DMS 273 treated with DMSO at 0.1 percent for 48 hours (cell line): ENCODE data around the gene ANAPC16.
"Not testable (repeated sequence)": the region's sequence is repeated elsewhere in the genome, so short reads cannot be mapped to it uniquely, and the experiment has no call there.

Experiments
- DNase-seq: peaks from one replicate; lab custom pipeline; 2025; lab: John Stamatoyannopoulos, UW

ANAPC16 gene

DNA sequence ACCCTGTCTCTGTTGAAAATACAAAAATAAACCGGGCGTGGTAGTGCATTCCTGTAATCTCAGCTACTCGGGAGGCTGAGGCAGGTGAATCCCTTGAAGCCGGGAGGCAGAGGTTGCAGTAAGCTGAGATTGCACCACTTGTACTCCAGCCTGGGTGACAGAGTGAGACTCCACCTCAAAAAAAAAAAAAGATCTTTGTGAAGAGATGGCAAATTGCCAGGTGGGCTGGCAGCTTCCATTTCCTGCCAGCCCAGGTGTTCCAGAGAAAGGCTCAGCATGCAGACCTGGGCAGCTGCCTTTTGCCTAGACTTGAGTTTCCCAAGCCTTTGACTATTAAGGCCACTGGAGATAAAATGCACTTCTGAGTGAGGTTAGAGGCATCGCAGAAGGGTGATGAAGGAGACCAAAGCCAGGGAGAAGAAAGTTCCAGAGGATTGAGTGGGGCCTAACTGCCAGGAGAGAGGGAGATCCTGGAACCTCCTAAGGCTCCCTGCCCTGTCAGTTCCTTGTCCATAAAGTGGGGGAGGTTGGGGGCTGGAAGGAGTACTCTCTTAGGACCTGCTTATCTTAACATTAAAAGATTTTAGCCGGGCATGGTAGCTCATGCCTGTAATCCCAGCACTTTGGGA is 47.9 kb downstream of the ANAPC16 start:
- DNase-seq = no peak

DNA sequence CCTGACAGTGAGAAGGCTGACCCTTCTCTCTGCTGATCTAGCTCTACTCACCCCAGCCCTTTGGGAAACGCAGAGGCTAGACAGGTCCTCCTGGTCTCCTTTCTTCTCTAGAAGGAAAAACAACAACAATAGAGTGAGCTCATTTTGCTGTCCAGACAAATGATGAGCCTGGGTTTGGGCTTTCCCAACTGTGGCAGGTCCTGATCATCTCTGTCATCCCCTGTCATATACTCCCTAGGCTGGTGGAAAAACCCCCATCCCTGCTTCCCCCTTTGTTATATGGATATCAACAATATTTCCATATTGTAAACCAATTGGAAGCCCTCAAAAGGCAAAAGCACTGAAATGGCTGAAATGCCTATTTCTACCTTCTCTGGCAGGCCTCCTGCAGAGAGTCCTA is 48.7 kb downstream of the ANAPC16 start:
- no peak for DNase-seq

DNA sequence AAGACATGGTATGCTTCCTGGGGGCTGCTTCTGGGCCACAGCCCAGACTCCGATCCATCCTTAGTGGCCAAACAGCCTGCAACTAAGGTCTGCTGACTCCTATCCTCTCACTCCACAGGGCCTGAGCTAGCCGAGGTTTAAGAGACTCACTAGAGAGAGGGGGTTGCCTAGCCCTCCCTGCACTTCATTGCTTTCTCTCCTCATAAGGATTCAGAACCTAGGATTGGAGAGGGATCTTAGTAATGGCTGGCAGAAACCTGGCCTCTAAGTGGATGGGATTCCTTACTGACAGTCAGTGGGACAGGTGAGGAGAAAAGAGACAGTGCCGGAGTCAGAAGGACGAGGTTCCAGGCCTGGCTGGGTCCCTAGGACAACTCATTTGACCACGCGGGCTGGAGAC is 49.7 kb downstream of the ANAPC16 start:
- DNase-seq = no peak

DNA sequence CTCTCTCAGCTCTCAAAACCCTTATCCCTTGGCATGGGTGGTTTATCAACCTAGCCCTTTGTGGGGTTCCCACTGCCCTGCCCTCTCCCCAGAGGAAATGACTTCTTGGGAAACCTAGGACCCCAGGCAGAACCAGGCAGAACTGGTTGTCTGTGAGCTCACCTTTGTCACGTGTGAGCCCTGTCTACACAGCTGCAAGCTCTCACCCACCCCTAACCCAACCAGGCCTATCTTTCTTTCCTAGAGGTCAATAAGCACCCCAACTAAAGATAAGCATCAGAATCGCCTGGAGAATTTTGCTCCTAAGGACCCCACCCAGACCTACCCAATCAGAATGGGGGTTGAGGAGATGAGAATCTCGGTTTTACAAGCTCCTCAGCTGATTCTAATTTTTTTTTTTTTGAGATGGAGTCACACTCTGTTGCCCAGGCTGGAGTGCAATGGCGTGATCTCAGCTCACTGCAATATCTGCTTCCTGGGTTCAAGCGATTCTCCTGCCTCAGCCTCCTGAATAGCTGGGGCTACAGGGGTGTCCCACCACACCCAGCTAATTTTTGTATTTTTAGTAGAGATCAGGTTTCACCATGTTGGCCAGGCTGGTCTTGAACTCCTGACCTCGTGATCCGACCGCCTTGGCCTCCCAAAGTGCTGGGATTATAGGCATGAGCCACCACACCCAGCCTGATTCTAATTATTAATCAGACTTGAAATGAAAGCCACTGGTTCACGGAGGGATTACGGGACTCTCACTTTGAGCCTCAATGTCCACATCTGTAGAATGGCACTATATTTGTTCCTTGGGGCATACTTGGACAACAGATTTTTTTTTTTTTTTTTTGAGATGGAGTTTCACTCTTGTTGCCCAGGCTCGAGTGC is 50.4 kb downstream of the ANAPC16 start:
- DNase-seq = no peak

DNA sequence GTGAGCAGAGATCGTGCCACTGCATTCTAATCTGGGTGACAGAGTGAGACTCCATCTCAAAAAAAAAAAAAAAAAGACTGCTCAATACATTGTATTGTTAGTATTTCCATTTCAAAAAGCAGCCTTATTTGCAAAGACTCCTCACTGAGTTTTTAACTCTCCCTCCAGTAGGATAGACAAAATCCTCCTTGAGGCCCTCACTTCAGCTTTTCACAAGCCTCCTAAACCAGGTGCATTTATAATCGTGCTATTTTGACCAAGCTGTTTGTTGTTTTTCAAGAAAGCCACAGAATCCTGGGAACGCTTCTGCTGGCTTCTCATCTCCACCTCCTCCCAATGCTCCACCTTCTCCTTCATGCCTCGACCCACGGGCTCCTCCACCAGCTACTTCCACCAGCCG is 51.6 kb downstream of the ANAPC16 start:
- DNase-seq = no peak

DNA sequence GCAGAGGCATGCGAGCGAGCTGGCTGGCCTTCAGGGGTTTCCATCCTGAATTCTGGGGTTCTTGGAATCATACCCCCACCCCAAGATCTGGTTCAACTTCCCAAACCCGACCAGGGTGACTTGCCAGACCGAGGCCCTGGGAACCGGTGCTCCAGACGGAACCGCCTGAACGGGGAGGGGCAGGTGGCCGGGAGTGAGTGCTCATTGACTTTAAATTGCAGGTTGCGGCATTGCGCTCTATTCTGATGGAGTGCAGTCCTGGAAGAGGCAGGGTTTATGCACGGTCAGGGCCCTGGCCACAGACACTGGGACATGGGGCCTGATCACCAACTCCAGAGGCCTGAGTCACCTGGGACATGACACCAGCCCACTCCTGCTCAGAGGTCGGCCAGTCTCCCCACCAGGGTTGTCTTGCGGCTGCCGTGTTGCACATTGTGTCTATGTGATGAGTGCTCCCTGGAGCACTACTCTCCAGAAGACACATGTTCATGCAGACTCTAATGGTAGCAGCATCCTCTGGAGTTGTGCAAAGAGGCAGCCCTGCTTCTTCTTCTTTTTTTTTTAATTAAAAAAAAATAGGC is 52.1 kb downstream of the ANAPC16 start:
- no peak for DNase-seq

DNA sequence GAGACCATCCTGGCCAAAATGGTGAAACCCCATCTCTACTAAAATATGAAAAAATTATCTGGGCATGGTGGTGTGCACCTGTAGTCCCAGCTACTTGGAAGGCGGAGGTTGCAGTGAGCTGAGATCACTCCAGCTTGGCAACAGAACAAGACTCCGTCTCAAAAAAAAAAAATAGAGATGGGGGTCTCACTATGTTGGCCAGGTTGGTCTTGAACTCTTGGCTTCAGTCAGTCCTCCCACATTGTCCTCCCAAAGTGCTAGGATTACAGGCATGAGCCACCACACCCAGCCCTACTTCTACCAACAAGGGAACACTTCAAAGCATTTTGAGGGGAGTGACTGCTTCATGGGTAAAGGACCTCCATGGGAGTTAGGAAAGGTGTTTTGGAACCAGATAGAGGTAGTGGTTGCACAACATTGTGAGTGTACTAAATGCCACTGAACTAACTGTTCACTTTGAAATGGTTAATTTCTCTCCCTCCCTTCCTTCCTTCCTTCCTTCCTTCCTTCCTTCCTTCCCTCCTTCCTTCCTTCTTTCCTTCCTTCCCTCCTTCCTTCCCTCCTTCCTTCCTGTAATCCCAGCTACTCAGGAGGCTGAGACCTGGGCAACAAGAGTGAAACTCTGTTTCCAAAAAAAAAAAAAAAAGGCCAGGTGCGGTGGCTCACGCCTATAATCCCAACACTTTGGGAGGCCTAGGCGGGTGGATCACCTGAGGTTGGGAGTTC is 52.8 kb downstream of the ANAPC16 start:
- not testable (repeated sequence) for DNase-seq

DNA sequence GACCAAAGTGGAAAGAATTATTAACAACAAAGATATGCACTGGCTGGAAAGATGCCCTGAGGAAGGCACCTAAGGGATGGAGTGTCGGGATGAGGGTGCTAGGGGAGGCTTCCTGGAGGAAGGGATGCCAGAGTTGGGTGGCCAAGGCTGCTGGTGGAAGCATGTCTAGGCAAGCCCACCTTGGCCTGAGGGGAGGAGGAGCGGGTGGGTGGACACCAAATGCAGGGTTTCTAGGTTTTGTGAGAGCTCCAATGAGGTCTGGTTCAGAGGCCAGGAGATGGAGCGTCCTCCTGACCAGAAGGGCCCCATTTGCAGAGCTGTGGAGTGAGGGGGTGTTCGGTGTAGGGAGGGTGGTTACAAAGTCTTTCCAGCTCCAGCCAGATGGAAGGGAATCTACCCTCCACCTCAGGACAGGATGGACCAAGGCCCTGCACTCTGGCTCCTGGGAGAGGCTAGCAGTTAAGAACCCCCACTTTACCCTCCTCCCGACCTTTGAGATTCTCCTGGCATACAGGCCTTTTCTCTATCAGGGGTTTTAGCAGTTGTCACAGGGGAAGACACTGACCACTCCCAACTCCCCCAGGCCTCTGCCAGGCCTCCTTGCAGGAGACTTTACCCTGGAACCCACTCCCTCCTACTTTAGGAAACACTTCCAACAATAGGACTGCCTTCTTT is 54.9 kb downstream of the ANAPC16 start:
- DNase-seq = no peak

DNA sequence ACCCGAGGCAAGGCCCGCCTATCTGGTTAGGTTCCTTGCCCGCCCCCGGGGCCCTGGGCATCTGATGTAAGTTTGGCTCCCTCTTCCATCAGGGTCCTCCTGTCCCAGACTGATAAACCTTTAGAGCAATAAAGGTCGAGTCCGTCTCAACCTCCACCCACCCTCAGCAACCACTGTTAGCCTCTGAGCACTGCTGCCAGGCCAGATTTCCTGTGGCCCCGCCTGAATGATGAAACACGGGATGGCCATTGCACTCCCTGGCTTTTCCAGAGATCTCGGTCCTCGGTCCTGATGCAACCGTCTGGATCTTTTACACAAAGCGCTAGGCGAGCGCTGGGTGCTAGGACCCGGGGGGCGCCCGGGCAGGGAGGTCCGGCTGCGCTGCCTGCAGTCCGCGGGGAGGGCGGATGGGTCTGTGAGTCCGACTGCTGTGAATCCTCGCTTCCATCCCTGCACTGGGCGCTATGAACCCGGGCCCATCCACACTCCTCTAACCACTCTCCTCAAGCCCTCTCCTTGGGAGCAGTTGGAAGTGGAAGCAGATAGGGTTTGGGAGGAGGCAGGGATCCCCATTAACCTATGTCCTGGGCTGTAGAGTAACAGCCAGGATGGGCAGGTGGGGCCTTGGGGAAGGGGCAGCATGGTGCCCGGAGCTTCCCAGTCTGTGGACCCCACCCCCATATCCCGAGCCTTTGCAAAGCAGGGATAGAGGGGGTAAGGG is 57.0 kb downstream of the ANAPC16 start:
- DNase-seq = peak; percentile 41

DNA sequence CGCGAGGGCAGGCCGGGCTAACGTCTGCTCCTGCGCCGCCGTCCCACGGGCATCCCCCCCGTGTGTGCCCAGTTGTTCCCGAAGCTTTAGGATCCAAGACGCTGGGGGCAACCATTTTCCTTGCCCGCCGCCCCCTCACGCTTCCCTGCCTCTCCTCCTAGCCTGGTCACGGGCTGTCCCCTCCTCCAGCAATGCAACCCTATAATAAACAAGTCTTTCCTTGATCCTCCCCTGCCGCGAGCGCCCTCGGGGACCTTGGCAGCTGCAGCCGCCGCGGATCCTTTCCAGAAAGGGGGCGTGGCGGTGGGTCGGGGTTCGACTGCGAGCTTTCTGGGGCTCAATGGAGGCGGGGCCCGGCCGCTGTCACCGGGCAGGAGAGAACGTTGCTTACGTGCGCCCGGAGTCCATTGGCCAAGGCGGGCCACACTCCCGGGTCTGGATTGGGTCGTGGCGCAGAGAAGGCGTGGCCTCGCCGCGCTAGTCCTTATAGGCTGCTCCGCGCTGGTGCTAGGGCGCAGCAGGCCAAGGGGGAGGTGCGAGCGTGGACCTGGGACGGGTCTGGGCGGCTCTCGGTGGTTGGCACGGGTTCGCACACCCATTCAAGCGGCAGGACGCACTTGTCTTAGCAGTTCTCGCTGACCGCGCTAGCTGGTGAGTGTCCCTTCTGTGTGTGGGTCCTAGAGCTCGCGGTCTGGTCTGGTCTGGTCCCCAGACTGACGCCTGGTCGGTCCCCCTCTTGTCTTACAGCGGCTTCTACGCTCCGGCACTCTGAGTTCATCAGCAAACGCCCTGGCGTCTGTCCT is 57.8 kb downstream of the ANAPC16 start, which contains the start of gene DDIT4:
TSS of gene DDIT4 (plus strand) at position 515 of the 803 bp plus-strand sequence. CDS start 293 bp downstream, outside the sequence.
- peak; percentile 93 for DNase-seq

DNA sequence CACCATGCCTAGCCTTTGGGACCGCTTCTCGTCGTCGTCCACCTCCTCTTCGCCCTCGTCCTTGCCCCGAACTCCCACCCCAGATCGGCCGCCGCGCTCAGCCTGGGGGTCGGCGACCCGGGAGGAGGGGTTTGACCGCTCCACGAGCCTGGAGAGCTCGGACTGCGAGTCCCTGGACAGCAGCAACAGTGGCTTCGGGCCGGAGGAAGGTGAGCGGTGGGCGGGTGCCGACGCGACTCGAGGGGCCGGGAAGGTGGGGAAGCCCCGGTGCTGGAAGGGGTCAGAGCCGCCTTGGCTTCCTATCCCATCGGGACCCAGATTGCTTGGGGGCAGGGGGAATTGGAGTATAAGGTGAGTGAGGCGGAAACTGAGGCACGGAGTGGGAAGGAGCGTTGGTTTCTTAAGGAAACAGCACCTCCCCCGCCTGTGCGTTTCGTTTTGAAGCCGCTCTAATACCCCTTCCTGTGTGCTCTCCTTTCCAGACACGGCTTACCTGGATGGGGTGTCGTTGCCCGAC is 58.5 kb downstream of the ANAPC16 start:
- DNase-seq = no peak

DNA sequence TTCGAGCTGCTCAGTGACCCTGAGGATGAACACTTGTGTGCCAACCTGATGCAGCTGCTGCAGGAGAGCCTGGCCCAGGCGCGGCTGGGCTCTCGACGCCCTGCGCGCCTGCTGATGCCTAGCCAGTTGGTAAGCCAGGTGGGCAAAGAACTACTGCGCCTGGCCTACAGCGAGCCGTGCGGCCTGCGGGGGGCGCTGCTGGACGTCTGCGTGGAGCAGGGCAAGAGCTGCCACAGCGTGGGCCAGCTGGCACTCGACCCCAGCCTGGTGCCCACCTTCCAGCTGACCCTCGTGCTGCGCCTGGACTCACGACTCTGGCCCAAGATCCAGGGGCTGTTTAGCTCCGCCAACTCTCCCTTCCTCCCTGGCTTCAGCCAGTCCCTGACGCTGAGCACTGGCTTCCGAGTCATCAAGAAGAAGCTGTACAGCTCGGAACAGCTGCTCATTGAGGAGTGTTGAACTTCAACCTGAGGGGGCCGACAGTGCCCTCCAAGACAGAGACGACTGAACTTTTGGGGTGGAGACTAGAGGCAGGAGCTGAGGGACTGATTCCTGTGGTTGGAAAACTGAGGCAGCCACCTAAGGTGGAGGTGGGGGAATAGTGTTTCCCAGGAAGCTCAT is 59.0 kb downstream of the ANAPC16 start:
- no peak for DNase-seq

DNA sequence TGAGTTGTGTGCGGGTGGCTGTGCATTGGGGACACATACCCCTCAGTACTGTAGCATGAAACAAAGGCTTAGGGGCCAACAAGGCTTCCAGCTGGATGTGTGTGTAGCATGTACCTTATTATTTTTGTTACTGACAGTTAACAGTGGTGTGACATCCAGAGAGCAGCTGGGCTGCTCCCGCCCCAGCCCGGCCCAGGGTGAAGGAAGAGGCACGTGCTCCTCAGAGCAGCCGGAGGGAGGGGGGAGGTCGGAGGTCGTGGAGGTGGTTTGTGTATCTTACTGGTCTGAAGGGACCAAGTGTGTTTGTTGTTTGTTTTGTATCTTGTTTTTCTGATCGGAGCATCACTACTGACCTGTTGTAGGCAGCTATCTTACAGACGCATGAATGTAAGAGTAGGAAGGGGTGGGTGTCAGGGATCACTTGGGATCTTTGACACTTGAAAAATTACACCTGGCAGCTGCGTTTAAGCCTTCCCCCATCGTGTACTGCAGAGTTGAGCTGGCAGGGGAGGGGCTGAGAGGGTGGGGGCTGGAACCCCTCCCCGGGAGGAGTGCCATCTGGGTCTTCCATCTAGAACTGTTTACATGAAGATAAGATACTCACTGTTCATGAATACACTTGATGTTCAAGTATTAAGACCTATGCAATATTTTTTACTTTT is 59.7 kb downstream of the ANAPC16 start:
- peak; percentile 47 for DNase-seq

DNA sequence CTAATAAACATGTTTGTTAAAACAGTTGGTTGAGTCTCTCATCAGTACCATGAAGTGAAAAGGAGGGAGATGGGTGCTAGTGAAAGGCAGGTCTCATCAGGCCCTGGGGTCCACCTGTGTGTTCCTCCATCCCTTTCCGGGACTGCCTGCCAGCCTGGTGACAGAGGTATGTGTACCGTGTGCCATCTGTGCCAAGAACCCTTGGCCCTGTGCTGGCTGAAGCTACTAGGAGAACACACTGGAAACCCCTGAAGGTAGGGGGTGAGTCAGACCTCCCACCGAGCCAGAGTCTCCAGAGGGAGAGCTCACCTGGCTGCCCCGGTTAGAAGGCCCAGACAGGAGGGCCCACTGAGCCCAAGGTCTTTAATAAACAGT is 60.2 kb downstream of the ANAPC16 start:
- no peak for DNase-seq

DNA sequence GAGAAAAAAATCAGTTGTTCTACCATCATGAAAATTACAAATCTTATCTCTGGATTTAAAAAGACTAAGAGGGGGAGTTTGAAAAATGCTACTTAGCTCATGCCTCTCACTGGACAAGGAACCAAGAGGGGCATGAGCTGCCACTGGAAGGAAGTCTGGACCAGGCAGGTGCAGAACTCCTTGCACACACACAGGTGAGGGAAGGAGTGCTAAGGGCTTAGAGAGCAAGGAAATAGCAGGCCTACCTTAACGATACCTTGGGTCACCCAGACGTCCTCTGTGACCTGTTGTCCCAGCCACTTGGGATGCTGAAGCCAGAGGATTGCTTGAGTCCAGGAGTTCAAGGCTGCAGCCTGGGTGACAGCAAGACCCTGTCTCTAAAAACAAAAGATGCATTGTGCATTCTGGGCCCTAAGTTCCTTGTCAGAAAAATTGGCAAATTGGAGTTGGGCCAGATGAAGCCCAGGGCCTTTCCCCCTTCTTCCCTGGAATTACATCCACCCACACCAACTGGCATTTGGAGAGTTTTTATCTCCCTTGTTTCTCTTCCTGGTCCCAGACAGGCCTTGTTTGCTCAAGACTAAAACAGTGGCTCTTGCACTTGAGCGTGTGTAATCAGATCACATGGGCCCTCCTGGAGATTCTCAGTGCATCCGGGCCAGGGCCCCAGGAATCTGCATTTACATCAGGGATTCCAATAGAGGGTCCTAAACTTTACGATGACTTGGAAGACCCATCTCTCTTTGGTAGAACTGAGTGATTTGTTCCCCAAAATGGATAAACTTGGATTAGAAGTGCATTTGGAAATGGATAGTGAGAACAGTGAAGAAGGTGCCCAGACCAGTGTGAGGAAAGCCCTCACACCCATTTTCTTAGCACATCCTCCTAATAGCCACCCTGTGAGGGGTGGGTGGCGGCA is 60.9 kb downstream of the ANAPC16 start:
- DNase-seq = peak; percentile 37

DNA sequence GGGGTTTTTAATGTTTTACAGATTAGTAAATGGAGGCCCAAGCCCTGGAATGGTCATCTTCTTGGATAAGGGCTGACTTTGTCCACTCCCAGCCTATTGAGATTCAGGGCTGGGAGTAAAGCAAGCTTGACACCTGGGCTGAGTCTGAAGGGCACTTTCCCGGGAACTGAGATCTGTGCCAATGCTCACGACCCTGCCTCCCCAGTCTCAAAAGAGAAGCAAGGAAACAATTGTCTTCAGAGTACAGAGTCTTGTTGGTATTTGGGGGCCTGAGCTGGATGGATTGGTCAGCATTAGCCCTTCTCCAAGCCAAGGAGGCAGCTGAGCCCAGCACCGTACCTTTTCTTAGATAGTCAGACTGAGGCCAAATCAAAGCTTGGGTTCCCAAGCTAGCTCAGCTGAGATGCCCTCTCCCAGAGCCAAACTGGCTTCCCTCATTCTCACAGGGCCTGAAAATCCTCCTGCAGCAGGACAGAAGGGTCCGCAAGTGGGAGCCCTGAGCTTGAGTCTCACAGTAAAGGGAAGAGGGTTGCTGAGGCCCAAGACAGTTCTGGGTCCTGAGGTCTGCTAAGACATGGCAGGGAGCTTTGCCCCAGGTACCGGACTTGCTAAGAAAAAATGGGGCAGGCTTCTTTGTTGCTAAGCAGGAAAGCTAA is 61.7 kb downstream of the ANAPC16 start:
- no peak for DNase-seq

DNA sequence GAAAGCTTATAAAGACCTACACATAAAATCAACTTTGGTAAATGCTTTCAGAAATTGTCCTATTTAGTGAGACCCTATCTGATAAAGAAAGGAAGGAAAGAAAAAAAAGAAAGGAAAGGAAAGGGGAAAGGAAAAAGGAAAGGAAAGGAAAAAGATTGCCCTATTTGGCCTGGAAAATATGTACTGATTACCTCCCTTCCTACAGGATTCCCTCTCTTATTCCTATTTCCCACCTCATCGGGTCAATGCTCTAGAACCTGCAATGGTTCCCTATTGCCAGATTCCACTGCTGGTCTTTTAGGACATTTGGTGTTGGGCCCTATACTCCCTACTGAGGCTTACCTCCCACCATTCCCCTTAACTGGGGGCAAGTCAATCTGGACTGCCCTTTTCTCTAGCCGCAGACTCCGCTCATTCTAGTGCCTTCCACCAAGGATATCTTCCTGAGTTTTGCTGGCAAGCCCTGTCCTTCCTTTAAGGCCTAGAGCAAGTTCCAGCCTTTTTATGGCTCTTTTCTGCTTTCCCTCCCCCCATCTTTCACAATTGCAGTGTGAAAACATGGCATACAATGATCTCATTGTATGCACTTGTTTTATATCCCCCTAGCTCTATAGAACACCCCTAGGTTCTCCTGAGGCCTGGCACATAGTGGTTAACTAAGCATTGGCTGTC is 62.3 kb downstream of the ANAPC16 start:
- DNase-seq = no peak
